Progenitor cell of endocrine pancreas (in vitro differentiated cells): ENCODE data around the gene KCP. TPM values are rescaled to one million over a fixed set of nuclear protein-coding genes. Genes with fewer than 3 reads are reported as not detected.

ENCODE experiments used
- DNase-seq: peaks from one replicate; pipeline ENCODE4 v3.0.0; 2021; ENCODE audit warnings: low spot score; ENCODE audit not compliant: unreplicated experiment
- H3K27ac Mint-ChIP-seq: 2 replicates; pipeline ENCODE4 v1.8.0; 2021; ENCODE audit warnings: mild to moderate bottlenecking, moderate library complexity, mixed read lengths
- H3K27me3 Mint-ChIP-seq: 2 replicates; pipeline ENCODE4 v1.8.0; 2021; ENCODE audit warnings: mixed read lengths
- H3K36me3 Mint-ChIP-seq: 2 replicates; pipeline ENCODE4 v1.8.0; 2022; ENCODE audit warnings: mixed read lengths; ENCODE audit not compliant: insufficient read depth
- H3K4me1 Mint-ChIP-seq: 2 replicates; pipeline ENCODE4 v1.8.0; 2021; ENCODE audit warnings: low read depth, mixed read lengths
- H3K4me3 Mint-ChIP-seq: 2 replicates; pipeline ENCODE4 v1.8.0; 2021; ENCODE audit warnings: low read depth, mild to moderate bottlenecking, moderate library complexity, mixed read lengths
- H3K9me3 Mint-ChIP-seq: 2 replicates; pipeline ENCODE4 v1.8.0; 2021; ENCODE audit warnings: low read depth, mixed read lengths
- total RNA-seq: library from RNA; stranded (reverse); gene quantifications from 2 replicates; pipeline ENCODE4 v1.2.1, GENCODE V29; 2021
- TF ChIP-seq, protein P1 (sequence below): fragments of 200-600 bp; sonication (generic); IDR thresholded peaks from one replicate; pipeline ENCODE4 v1.5.0; 2021; ENCODE audit warnings: antibody characterized with exemption, mild to moderate bottlenecking; ENCODE audit not compliant: unreplicated experiment

The KCP gene
- total RNA-seq, 1 donor from 2014 or later: 8.5 TPM

DNA sequence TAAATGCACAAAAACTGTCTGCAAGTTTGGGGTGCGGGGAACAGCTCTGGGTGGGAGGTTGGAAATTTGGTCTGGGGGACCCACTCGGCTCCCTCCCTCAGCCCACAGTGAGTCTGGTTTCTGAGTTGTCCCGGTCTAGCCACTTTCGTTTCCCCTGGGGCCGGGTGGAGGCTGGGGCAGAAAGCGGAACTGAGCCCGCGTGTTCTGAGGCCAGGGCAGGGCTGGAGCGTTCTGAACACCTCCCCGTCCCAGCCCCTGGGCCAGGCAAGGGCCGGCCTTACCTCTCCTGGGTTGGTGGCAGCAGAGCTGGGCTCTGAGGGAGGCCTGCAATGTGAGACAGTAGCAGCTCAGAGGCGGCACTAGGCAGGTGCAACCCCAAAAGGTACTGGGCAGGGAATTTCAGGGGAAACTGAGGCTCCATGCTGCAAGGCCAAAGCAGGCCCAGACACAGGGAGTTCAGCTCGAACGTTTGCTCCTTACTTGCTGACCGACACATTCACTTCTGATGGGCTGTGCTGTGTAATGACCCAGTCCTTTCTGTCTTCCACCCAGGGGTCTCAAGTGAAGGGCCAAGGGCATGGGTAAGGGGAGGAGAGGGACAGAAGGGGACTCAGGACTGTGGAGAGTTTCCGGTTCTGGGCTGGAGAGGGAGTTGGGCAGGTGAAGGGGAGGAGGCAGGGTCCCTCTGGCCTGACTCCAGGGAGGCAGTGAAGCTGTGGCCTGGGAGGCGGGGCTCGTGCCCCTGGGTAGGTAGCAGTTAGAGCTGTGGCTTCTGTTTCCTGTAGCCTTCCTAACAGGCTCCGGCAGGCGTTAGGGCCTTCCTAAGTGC is 30.2 kb upstream of the KCP start:
- Mint-ChIP-seq H3K27me3 (peaks cover 45% of the 10 kb centered on the region), H3K27ac (no peak overlapping the region), H3K9me3 (no peaks in the 10 kb centered on the region), H3K4me3 (no peak overlapping the region), H3K4me1 (peaks cover 4% of the 10 kb centered on the region), H3K36me3 (no peaks in the 10 kb centered on the region)
- TF ChIP-seq, protein P1, sequence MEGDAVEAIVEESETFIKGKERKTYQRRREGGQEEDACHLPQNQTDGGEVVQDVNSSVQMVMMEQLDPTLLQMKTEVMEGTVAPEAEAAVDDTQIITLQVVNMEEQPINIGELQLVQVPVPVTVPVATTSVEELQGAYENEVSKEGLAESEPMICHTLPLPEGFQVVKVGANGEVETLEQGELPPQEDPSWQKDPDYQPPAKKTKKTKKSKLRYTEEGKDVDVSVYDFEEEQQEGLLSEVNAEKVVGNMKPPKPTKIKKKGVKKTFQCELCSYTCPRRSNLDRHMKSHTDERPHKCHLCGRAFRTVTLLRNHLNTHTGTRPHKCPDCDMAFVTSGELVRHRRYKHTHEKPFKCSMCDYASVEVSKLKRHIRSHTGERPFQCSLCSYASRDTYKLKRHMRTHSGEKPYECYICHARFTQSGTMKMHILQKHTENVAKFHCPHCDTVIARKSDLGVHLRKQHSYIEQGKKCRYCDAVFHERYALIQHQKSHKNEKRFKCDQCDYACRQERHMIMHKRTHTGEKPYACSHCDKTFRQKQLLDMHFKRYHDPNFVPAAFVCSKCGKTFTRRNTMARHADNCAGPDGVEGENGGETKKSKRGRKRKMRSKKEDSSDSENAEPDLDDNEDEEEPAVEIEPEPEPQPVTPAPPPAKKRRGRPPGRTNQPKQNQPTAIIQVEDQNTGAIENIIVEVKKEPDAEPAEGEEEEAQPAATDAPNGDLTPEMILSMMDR: no peak
- DNase-seq: no peak

DNA sequence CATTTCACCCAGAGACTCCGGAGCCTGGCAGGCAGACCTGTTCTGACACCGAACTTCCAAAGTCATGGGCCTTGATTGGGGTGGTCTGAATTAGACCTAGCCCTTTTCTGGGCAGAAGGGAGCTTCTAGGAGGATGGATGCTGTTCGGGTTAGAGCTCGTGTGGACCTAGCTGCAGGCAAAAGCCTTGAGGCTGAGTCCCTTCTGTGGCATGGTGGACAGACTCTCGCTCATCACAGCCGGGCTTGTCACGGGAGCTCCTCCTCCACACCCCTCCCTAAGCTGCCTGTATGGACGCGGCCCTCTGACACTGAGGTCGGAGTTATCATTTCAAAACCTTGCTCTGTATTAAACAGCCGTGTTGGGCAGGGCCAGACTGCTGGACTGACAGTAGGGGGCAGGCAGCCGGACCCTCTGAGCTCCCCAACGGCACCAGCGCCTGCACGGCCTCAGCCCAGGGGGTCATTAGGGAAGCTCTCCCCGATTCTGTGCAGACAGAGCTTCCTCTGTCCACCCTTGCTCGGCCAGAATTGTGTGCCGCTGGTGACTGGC is 29.4 kb upstream of the KCP start:
- H3K4me3 Mint-ChIP-seq: no peak overlapping the region
- TF ChIP-seq, protein P1: no peak
- peaks cover 4% of the 10 kb centered on the region for H3K4me1 Mint-ChIP-seq
- H3K9me3 Mint-ChIP-seq: no peaks in the 10 kb centered on the region
- no peak for DNase-seq
- H3K27ac Mint-ChIP-seq: no peak overlapping the region
- H3K36me3 Mint-ChIP-seq: no peaks in the 10 kb centered on the region
- peaks cover 49% of the 10 kb centered on the region for H3K27me3 Mint-ChIP-seq

- peaks cover 48% of the 10 kb centered on the region for H3K27me3 Mint-ChIP-seq
- TF ChIP-seq, protein P1: no peak
- peaks cover 4% of the 10 kb centered on the region for H3K4me1 Mint-ChIP-seq
- no peaks in the 10 kb centered on the region for H3K9me3 Mint-ChIP-seq
- H3K27ac Mint-ChIP-seq: no peak overlapping the region
- no peaks in the 10 kb centered on the region for H3K36me3 Mint-ChIP-seq
- H3K4me3 Mint-ChIP-seq: no peak overlapping the region
- no peak for DNase-seq
These were observed 28.8 kb upstream of the KCP start for GRCh38 chr7:128939075-128939860.

GRCh38 chr7:128938544-128939074 is 28.1 kb upstream of the KCP start:
- no peaks in the 10 kb centered on the region for H3K36me3 Mint-ChIP-seq
- no peak for DNase-seq
- no peaks in the 10 kb centered on the region for H3K9me3 Mint-ChIP-seq
- TF ChIP-seq, protein P1: no peak
- H3K4me1 Mint-ChIP-seq: peaks cover 4% of the 10 kb centered on the region
- H3K27ac Mint-ChIP-seq: no peak overlapping the region
- peak overlapping the region; percentile 67 for H3K4me3 Mint-ChIP-seq
- H3K27me3 Mint-ChIP-seq: peaks cover 51% of the 10 kb centered on the region
